Hippocampal formation (tissue), 2 donors: ENCODE data around the gene NBAS.
"Not testable (repeated sequence)": the region's sequence is repeated elsewhere in the genome, so short reads cannot be mapped to it uniquely, and the experiment has no call there.

Experiments
- DNase-seq, 2 donors: peaks; one replicate each; lab custom pipeline; 2025; lab: John Stamatoyannopoulos, UW

Gene NBAS

GRCh38 chr2:15460112-15460620 lies 101.0 kb downstream of the NBAS start:
- DNase-seq: no peak

- DNase-seq: no peak
Observed at GRCh38 chr2:15458277-15458676, 102.9 kb downstream of the NBAS start.

- DNase-seq: no peak
Observed at GRCh38 chr2:15457868-15458267, 103.3 kb downstream of the NBAS start.

- DNase-seq: no peak
Observed at GRCh38 chr2:15456352-15456751, 104.8 kb downstream of the NBAS start.

GRCh38 chr2:15450808-15451207 lies 110.3 kb downstream of the NBAS start:
- no peak for DNase-seq

- peak in 1 of 2 donors; percentile 7 for DNase-seq
Observed at GRCh38 chr2:15449556-15450236, 111.4 kb downstream of the NBAS start.

GRCh38 chr2:15448250-15448839 lies 112.8 kb downstream of the NBAS start:
- DNase-seq: no peak

- no peak for DNase-seq
Observed at GRCh38 chr2:15447381-15447780, 113.8 kb downstream of the NBAS start.

GRCh38 chr2:15446961-15447360 lies 114.2 kb downstream of the NBAS start:
- DNase-seq: no peak

GRCh38 chr2:15445891-15446562 lies 115.1 kb downstream of the NBAS start:
- no peak for DNase-seq

- not testable (repeated sequence) for DNase-seq
Observed at GRCh38 chr2:15439768-15440524, 121.2 kb downstream of the NBAS start.

GRCh38 chr2:15439366-15439765 lies 121.8 kb downstream of the NBAS start:
- not testable (repeated sequence) for DNase-seq

- no peak for DNase-seq
Observed at GRCh38 chr2:15436195-15436594, 124.9 kb downstream of the NBAS start.

- DNase-seq: no peak
Observed at GRCh38 chr2:15435474-15435873, 125.7 kb downstream of the NBAS start.

- DNase-seq: no peak
Observed at GRCh38 chr2:15432642-15433256, 128.4 kb downstream of the NBAS start.

GRCh38 chr2:15429032-15429431 lies 132.1 kb downstream of the NBAS start:
- DNase-seq: no peak

- no peak for DNase-seq
Observed at GRCh38 chr2:15427987-15428386, 133.1 kb downstream of the NBAS start.

GRCh38 chr2:15426606-15427005 lies 134.5 kb downstream of the NBAS start:
- DNase-seq: no peak

- no peak for DNase-seq
Observed at GRCh38 chr2:15425712-15426111, 135.4 kb downstream of the NBAS start.

- no peak for DNase-seq
Observed at GRCh38 chr2:15421753-15422152, 139.4 kb downstream of the NBAS start.

GRCh38 chr2:15415748-15416147 lies 145.4 kb downstream of the NBAS start:
- no peak for DNase-seq

GRCh38 chr2:15412779-15413178 lies 148.4 kb downstream of the NBAS start:
- no peak for DNase-seq
